GM12872 (cell line): Measurements from ENCODE around the gene NR3C2.
A peak's percentile ranks its signal among the peaks of the same experiment; 100 is the strongest.

Source experiments
- TF ChIP-seq, protein P1 (sequence below): IDR thresholded peaks from 3 replicates; pipeline ENCODE4 v1.5.1; 2011; ENCODE audit warnings: low read depth, mild to moderate bottlenecking, low read length, moderate library complexity; ENCODE audit not compliant: insufficient read depth

Gene NR3C2

DNA sequence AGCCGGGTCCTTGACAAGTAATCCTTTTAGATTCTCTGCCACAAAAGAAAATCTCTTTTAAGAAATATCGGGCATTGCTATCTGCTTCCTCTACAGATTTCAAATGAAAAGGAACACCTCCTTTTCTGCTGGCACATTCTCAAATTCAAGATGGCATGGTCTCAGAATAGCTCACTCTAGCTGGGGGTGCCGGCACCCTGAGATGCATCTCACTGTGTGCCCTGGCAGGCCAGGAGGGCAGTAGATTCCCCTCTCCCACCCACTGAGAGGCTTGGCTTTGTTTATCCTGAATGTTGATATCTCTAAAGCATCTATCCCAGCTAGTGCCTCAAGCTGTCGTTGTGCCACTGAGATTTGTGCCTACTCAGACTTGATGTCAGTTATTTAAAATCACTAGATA lies 390.8 kb downstream of the NR3C2 start:
- TF ChIP-seq, protein P1, sequence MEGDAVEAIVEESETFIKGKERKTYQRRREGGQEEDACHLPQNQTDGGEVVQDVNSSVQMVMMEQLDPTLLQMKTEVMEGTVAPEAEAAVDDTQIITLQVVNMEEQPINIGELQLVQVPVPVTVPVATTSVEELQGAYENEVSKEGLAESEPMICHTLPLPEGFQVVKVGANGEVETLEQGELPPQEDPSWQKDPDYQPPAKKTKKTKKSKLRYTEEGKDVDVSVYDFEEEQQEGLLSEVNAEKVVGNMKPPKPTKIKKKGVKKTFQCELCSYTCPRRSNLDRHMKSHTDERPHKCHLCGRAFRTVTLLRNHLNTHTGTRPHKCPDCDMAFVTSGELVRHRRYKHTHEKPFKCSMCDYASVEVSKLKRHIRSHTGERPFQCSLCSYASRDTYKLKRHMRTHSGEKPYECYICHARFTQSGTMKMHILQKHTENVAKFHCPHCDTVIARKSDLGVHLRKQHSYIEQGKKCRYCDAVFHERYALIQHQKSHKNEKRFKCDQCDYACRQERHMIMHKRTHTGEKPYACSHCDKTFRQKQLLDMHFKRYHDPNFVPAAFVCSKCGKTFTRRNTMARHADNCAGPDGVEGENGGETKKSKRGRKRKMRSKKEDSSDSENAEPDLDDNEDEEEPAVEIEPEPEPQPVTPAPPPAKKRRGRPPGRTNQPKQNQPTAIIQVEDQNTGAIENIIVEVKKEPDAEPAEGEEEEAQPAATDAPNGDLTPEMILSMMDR = no peak

DNA sequence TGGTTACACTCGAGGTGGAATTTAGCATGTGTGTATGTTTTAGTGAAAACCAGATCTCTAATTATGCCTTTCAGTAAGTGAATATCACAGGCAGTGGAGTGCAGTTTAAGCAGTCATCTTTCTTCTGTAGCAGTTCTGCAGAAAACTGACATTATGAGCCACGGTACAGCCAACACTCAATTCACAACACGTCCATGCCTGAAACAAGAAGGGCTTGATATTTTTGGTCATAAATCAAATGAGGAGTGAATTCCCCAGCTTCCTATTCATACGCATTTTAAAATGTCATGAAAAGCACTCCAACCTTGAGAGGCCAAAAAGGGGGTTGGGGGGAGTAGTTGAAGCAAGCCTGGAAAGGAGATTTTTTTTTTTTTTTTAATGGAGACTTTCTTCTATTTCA lies 393.6 kb downstream of the NR3C2 start:
- TF ChIP-seq, protein P1 = no peak

DNA sequence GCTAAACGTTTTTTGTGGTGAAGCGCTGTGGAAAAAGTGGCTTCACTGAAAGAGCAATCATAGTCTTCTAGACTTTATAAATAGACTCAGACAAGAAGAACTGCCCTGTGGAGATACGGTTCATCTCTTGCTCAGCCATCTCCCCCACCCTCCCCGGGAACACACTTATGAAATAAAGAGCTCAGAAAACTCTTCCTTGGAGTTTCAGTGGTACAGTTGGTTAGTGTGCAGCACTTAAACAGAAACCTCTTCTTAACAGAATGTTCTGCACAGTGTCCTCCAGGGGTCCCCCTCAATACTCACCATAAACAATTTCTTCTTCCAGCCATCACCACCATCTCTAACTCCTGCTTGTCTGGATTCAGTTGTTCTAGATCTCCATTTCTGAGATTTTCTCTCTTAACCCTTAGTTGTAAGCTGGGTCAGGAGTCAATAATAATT lies 397.3 kb downstream of the NR3C2 start:
- TF ChIP-seq, protein P1 = peak; percentile 48; the same call in 2 of the 3 replicates

GRCh38 chr4:148044089-148044911 lies 397.9 kb downstream of the NR3C2 start:
- TF ChIP-seq, protein P1 = no peak

DNA sequence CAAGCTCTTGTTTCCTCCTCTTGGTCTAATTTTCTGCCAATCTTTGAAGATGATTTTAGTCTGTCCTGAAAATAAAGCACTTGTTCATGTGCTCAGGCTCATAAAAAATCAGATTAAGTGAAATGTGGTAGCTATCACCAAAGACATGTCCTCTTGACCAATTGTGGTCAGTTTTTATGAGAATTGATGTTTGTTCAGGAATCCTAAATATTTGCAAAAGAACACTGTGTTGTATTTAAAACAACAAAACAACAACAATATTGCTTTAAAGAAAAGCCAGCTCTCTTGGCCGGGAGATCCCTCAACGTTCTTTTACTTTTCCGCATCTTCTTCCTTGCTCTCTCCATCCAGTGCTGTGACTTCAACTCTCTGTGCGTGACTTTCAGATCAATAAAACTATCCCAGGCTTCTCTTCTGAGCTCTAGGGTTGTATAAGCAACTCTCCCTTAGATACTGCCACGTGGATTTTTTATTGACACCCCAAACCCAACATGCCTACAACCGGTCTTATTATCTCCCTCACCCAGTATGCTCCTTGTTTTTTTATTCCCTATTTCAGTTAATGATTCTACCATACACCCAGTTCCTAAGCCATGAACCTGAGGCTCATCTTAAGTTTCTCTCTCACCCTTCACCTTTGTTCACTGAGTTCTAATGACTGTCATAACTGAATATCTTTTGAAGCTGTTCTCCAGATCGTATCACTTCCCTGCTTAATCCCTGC lies 400.4 kb downstream of the NR3C2 start:
- TF ChIP-seq, protein P1 = no peak

DNA sequence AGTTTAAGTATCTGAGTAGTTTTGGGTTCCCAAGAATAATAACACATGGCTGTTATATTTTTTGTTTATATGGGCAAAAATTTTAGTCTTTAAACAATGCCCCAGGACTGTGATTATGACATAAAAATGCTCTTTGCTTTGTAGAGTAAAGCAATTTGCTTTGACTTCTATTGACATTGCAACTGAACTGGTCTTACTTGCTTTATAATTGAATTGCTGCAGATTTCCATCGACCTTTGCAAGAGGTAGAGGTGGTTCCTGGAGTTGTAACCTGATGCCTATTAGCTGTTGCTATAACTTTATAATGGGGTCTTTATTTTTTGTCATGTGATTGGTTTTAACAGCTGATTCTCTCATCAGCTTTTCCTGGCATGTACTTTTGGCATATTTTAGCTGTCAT lies 407.4 kb downstream of the NR3C2 start:
- TF ChIP-seq, protein P1 = no peak

GRCh38 chr4:148030193-148030873 lies 411.9 kb downstream of the NR3C2 start:
- TF ChIP-seq, protein P1 = no peak
